NCI-H1930 (cell line): ENCODE data around the gene ZNF30.
"Not testable (repeated sequence)": the region's sequence is repeated elsewhere in the genome, so short reads cannot be mapped to it uniquely, and the experiment has no call there.

Experiments used
- DNase-seq, 2 experiments: peaks; one replicate each; lab custom pipeline; 2025; lab: John Stamatoyannopoulos, UW

ZNF30 gene

GRCh38 chr19:34985249-34986022, 58.7 kb downstream of the ZNF30 start:
- no peak for DNase-seq

- DNase-seq: no peak
Measured at GRCh38 chr19:34988119-34988518, 61.4 kb downstream of the ZNF30 start.

GRCh38 chr19:34989298-34989697, 62.6 kb downstream of the ZNF30 start:
- DNase-seq: no peak

GRCh38 chr19:34990578-34991192, 64.0 kb downstream of the ZNF30 start:
- DNase-seq: no peak

GRCh38 chr19:34991542-34992333, 65.0 kb downstream of the ZNF30 start:
- DNase-seq: no peak

- not testable (repeated sequence) for DNase-seq
Measured at GRCh38 chr19:34992582-34992981, 65.9 kb downstream of the ZNF30 start.

- DNase-seq: no peak
Measured at GRCh38 chr19:34994286-34994642, 67.6 kb downstream of the ZNF30 start.
